ENCODE results near the gene RABGAP1L. TPM values are rescaled to one million over a fixed set of nuclear protein-coding genes. Genes with fewer than 3 reads are reported as not detected.
A peak's percentile ranks its signal among the peaks of the same experiment; 100 is the strongest.

The RABGAP1L gene
- total RNA-seq, 6 experiments from 2014 or later = 11.7 to 23.1 (median 18.5) TPM

- intact Hi-C loops (cut with DNase I) = no loop called here
These were observed 781.4 kb downstream of the RABGAP1L start for GRCh38 chr1:174940646-174941175.

GRCh38 chr1:174942547-174943255 lies 783.4 kb downstream of the RABGAP1L start:
- ATAC-seq = peak; percentile 97 to 99 (median 98)
- 20% methylated on average over 2 of the region's 2 CpGs for WGBS (ENCODE audit: insufficient coverage, low coverage, low lambda C conversion rate, missing lambda C conversion rate)
- no peaks in the 10 kb centered on the region for H3K36me3 ChIP-seq
- TF ChIP-seq CTCF (IDR thresholded peaks at IDR 0.05) = no peak
- no peak for TF ChIP-seq POLR2A (IDR thresholded peaks at IDR 0.05)
- H3K27ac ChIP-seq = peak overlapping the region in 2 of 3 donors; percentile 19 to 35
- H3K27me3 ChIP-seq = no peaks in the 10 kb centered on the region
- H3K4me1 ChIP-seq = peaks cover 0 to 18% (median 9%) of the 10 kb centered on the region in 4 donors
- intact Hi-C loops (cut with DNase I) = no loop called here
- H3K4me3 ChIP-seq = no peak overlapping the region
- peak; percentile 47 to 80 (median 79) for DNase-seq
- H3K9me3 ChIP-seq = no peaks in the 10 kb centered on the region

More at GRCh38 chr1:174940646-174941175, 781.4 kb downstream of the RABGAP1L start:
- Histone ChIP-seq H3K27me3 (no peaks in the 10 kb centered on the region), H3K4me3 (no peak overlapping the region), H3K9me3 (no peaks in the 10 kb centered on the region), H3K27ac (no peak overlapping the region), H3K36me3 (no peaks in the 10 kb centered on the region), H3K4me1 (peaks cover 0 to 18% (median 9%) of the 10 kb centered on the region in 4 donors)
- 91% methylated on average over 2 of the region's 3 CpGs for WGBS (ENCODE audit: insufficient coverage, low coverage, low lambda C conversion rate, missing lambda C conversion rate)
- ATAC-seq (no peak), DNase-seq (no peak)
- TF ChIP-seq CTCF (IDR thresholded peaks at IDR 0.05) = no peak
- no peak for TF ChIP-seq POLR2A (IDR thresholded peaks at IDR 0.05)

GRCh38 chr1:174946031-174946430 lies 786.7 kb downstream of the RABGAP1L start:
- 67% methylated on average over 2 of the region's 2 CpGs for WGBS (ENCODE audit: insufficient coverage, low coverage, low lambda C conversion rate, missing lambda C conversion rate)
- H3K9me3 ChIP-seq = no peaks in the 10 kb centered on the region
- TF ChIP-seq CTCF (IDR thresholded peaks at IDR 0.05) (no peak), POLR2A (IDR thresholded peaks at IDR 0.05) (no peak)
- ATAC-seq = no peak
- H3K4me3 ChIP-seq = no peak overlapping the region
- H3K4me1 ChIP-seq = peaks cover 0 to 18% (median 9%) of the 10 kb centered on the region in 4 donors
- no peak overlapping the region for H3K27ac ChIP-seq
- H3K27me3 ChIP-seq = no peaks in the 10 kb centered on the region
- intact Hi-C loops (cut with DNase I) = no loop called here
- no peaks in the 10 kb centered on the region for H3K36me3 ChIP-seq
- no peak for DNase-seq

GRCh38 chr1:174949061-174949460 lies 789.7 kb downstream of the RABGAP1L start:
- TF ChIP-seq CTCF (IDR thresholded peaks at IDR 0.05) (no peak), POLR2A (IDR thresholded peaks at IDR 0.05) (no peak)
- H3K4me1 ChIP-seq = peaks cover 0 to 10% (median 4%) of the 10 kb centered on the region in 4 donors
- intact Hi-C loops (cut with DNase I) = no loop called here
- H3K4me3 ChIP-seq = no peak overlapping the region
- no peak overlapping the region for H3K27ac ChIP-seq
- 100% methylated on average over 1 of the region's 1 CpG for WGBS (ENCODE audit: insufficient coverage, low coverage, low lambda C conversion rate, missing lambda C conversion rate)
- DNase-seq (no peak), ATAC-seq (no peak)
- H3K36me3 ChIP-seq = no peaks in the 10 kb centered on the region
- H3K9me3 ChIP-seq = no peaks in the 10 kb centered on the region
- no peaks in the 10 kb centered on the region for H3K27me3 ChIP-seq

Measured in right lobe of liver (tissue), 6 donors.